Ishikawa (cell line): ENCODE measurements around the gene NTPCR.

ENCODE experiments used
- EP300 ChIP-seq: IDR thresholded peaks from 2 replicates; pipeline ENCODE4 v1.6.1; 2012; ENCODE audit warnings: borderline replicate concordance
- FOXM1 ChIP-seq: IDR thresholded peaks from 2 replicates; pipeline ENCODE4 v1.6.1; 2012; ENCODE audit warnings: low read depth, borderline replicate concordance
- TF ChIP-seq, protein P1 (sequence below): IDR thresholded peaks from 2 replicates; pipeline ENCODE4 v1.6.1; 2012; ENCODE audit warnings: low read depth, mild to moderate bottlenecking

DNA sequence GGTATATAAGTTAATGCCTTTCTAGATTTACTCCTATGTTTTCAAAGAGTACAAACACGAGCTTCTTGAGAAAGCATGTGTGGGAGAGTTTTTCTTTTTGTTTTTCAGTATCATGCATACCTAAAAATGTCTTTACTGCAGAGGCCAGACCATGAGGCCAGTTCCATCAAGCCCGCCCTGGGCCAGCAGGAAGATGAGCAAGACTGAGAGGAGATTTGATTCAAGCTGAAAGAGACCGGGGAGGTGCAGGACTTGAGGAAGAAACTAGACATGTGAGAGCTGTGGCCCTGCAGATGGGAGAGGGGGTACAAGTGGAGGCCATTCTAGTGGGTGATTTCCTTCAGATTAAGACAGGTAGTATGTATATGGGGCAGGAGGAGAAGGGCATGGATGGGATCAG, 33.4 kb upstream of the NTPCR start:
- TF ChIP-seq FOXM1 (no peak), EP300 (no peak)
- TF ChIP-seq, protein P1, sequence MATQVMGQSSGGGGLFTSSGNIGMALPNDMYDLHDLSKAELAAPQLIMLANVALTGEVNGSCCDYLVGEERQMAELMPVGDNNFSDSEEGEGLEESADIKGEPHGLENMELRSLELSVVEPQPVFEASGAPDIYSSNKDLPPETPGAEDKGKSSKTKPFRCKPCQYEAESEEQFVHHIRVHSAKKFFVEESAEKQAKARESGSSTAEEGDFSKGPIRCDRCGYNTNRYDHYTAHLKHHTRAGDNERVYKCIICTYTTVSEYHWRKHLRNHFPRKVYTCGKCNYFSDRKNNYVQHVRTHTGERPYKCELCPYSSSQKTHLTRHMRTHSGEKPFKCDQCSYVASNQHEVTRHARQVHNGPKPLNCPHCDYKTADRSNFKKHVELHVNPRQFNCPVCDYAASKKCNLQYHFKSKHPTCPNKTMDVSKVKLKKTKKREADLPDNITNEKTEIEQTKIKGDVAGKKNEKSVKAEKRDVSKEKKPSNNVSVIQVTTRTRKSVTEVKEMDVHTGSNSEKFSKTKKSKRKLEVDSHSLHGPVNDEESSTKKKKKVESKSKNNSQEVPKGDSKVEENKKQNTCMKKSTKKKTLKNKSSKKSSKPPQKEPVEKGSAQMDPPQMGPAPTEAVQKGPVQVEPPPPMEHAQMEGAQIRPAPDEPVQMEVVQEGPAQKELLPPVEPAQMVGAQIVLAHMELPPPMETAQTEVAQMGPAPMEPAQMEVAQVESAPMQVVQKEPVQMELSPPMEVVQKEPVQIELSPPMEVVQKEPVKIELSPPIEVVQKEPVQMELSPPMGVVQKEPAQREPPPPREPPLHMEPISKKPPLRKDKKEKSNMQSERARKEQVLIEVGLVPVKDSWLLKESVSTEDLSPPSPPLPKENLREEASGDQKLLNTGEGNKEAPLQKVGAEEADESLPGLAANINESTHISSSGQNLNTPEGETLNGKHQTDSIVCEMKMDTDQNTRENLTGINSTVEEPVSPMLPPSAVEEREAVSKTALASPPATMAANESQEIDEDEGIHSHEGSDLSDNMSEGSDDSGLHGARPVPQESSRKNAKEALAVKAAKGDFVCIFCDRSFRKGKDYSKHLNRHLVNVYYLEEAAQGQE = no peak
